Measurements from ENCODE around the gene LYPD6B.

The LYPD6B gene

GRCh38 chr2:149038442-149039212 lies at the start of gene LYPD6B:
TSS of gene LYPD6B (plus strand) at chr2:149038699. CDS start at chr2:149130949, 92,250 bp downstream.
- DNase-seq: no peak

- peak in 1 of 4 experiments; percentile 9 for DNase-seq
These were observed 48.5 kb upstream of the LYPD6B start for GRCh38 chr2:148989882-148990493.

GRCh38 chr2:148990968-148991367 lies 47.5 kb upstream of the LYPD6B start:
- DNase-seq: no peak

DNA sequence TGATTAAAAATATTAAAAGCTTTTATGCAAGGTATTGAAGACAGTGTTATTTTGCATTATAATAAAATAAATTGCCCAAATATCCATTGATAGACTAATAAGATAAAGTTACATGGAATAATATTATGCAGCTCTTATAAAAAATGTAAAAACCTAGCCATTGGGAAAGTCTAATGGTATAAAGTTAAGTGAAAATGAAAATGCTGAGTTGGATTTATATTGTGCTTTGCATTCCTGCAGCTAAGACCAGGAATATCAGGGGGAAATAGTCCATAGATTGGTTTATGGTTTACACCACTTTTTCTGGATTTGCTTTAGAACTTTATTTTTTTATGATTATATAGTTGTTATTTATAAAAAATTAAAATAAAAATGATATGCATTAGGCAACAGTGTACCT lies 46.1 kb upstream of the LYPD6B start:
- no peak for DNase-seq

- DNase-seq: no peak
These were observed 45.1 kb upstream of the LYPD6B start for GRCh38 chr2:148993351-148993750.

DNA sequence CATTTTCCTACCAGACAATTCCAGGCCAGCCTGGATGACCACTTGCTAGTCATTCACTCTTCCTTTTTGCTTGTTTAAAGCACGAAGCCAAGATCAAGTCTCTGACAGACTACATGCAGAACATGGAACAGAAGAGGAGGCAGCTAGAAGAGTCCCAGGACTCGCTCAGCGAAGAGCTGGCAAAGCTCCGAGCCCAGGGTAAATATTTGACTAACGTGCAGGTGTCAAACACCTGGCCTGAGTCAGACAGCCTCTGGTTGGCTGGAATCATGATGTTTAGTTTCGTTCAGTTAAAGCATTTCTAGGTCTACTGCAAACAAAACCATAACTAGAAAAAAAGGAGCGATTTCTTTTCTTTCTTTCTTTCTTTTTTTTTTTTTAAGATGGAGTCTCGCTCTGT lies 44.2 kb upstream of the LYPD6B start:
- no peak for DNase-seq

DNA sequence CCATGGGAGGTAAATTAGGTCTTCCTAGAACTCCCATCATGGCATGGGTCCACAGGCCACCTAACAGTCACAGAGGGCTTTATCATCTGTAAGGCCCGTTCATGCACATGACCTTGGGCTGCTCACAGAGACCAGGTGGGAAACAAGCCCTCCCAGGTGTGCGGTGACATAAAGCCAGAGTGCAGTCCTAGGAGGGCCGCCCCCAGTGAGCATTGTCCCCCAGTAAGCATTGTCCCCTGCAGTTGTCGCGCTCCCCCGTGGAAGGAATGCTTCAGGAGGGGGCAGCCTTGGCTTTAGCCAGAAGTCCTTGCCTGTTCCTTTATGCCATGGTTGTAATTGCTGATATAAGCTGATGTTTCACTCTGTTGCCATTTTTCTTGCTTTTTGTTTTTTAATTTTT lies 41.7 kb upstream of the LYPD6B start:
- no peak for DNase-seq

DNA sequence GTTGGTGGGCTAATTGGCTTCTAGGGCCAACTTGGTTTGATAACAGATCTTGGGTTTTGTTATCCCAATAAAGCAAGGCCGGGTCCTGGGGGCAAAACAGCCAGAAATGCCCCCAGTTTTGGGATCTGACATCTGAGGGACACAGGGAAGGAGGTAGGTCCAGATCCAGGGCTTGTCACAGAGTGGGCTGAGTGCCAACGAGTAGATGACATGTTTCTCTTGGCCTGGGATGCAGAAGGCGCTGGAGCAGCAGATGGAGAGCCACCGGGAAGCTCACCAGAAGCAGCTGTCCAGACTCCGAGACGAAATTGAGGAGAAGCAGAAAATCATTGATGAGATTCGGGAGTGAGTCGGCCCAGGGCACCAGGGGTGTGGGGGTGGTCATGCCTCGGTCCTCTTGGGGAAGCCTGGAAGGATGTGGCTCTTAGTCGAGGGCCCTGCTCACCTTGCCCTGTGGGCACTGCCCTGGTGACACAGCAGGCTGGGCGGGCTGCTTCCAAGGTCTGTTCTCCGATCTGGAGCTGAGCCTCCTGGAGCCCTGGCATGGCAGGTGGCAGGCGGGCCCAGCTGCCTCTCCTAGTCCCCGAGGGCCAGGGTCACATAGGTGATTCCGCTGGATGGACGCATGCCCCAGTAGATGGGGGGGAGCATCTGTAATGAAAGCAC lies 40.2 kb upstream of the LYPD6B start:
- DNase-seq: no peak

GRCh38 chr2:148998831-148999200 lies 39.7 kb upstream of the LYPD6B start:
- DNase-seq: no peak

GRCh38 chr2:148999451-148999921 lies 39.0 kb upstream of the LYPD6B start:
- DNase-seq: no peak

DNA sequence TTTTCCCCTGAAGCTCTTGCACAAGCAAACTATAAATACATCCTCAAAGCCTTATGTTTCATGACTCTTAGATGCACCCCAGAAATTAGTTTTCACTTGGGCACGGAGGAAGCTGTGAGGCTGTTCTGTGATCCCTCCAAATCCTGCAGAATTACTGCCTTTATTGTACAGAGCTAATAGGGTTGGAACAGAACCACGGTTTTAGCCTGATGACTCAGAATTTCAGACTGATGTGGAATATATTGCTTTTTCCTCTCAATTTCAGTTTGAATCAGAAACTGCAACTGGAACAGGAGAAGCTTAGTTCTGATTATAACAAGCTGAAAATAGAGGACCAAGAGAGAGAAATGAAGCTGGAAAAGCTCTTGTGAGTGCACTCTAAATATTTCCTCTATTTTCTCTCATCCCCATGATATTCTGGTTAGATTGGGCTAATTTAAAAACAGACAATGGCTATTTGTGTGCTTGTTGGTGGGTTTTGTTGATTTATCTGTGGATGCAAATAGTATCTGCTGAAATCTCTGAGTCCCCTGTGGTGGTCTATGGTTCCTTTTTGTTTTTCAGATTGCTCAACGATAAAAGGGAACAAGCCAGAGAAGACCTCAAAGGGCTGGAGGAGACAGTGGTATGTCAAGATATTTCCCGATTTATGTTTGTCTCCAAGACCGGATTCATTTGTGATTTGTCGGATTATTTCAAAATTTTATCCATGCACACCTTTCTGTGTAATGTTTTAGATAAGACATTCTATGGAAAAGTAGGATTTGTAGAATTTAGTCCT lies 38.2 kb upstream of the LYPD6B start:
- DNase-seq: no peak

DNA sequence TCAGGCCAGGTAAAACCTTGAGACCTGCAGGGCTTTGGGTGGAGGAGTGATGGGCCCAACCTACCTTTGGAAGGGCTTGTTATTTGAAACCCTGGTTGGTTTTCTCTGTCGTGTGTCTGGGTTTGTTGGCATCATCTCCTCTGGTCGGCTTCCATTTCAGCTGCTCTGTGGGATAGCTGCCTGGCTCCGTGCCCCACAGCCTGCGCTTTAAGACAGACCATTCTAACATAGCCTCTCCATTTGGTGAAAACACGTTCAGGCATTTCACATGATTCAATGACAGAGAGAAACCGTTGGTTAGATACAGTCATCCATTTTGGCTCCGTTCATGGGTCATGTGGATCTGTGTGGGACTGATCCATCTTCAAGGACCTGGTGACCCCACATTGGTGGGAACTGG lies 37.0 kb upstream of the LYPD6B start:
- DNase-seq: no peak

- no peak for DNase-seq
These were observed 36.1 kb upstream of the LYPD6B start for GRCh38 chr2:149002378-149002890.

GRCh38 chr2:149002891-149003740 lies 35.4 kb upstream of the LYPD6B start:
- DNase-seq: no peak

- DNase-seq: no peak
These were observed 33.7 kb upstream of the LYPD6B start for GRCh38 chr2:149004836-149005235.

- no peak for DNase-seq
These were observed 32.9 kb upstream of the LYPD6B start for GRCh38 chr2:149005471-149006077.

- no peak for DNase-seq
These were observed 31.5 kb upstream of the LYPD6B start for GRCh38 chr2:149006883-149007543.

- DNase-seq: no peak
These were observed 30.1 kb upstream of the LYPD6B start for GRCh38 chr2:149008381-149008780.

DNA sequence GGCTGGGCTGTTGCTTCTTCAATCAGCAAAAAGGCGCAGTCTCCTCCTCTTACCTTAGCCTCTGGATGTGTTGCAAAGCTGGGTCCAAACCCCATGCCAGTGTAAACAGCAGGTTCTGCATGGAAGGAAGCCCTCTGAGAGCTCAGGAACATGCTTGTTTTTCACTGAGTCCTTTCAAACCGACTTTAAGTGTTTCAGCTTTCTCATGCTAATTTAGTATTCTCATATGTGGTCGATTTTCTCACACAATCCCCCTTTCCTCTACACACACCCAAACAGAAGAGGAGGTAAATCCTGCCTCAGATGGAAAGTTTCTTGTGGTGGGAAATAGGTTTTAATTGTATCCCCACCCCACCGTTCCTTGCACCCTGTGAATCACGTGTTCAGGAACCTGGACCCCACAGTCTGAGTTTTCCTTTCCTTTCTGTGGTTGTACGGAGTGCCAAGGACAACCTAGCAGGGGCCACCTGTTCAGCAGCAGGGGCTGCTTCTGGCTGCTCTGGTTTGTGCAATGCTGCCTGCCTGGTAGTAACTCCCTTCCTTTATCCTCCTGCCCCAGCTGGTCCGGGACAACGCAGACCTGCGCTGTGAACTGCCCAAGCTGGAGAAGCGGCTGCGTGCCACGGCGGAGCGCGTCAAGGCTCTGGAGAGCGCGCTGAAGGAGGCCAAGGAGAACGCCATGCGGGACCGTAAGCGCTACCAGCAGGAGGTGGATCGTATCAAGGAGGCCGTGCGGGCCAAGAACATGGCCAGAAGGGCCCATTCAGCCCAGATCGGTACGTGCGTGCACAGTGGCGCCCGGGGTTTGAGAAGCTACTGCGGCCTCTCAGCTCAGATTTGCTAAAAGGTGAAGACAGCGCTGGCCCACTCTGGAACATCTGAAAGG lies 28.7 kb upstream of the LYPD6B start:
- no peak for DNase-seq

GRCh38 chr2:149012545-149012944 lies 26.0 kb upstream of the LYPD6B start:
- no peak for DNase-seq
